T-helper 1 cell (primary cell): ENCODE measurements around the gene CLRN1.

Source experiments
- DNase-seq, 5 donors: peaks; one replicate each; pipeline ENCODE4 v3.0.0-alpha.2; 2012 to 2020

Gene CLRN1

GRCh38 chr3:150917951-150918350, 54.6 kb downstream of the CLRN1 start:
- DNase-seq: no peak

- DNase-seq: no peak
These were observed 59.2 kb downstream of the CLRN1 start for GRCh38 chr3:150913133-150913922.

- DNase-seq: no peak
These were observed 60.0 kb downstream of the CLRN1 start for GRCh38 chr3:150912501-150912900.

GRCh38 chr3:150911771-150912170, 60.8 kb downstream of the CLRN1 start:
- DNase-seq: no peak

GRCh38 chr3:150906461-150906860, 66.1 kb downstream of the CLRN1 start:
- no peak for DNase-seq

- no peak for DNase-seq
These were observed 66.8 kb downstream of the CLRN1 start for GRCh38 chr3:150905746-150906145.

GRCh38 chr3:150905339-150905738, 67.2 kb downstream of the CLRN1 start, which contains the start of gene MINDY4B:
Gene MINDY4B (minus strand): TSS chr3:150905439. CDS start chr3:150905439, 0 bp downstream.
- DNase-seq: no peak

- no peak for DNase-seq
These were observed 69.5 kb downstream of the CLRN1 start for GRCh38 chr3:150902988-150903387.

- DNase-seq: no peak
These were observed 70.7 kb downstream of the CLRN1 start for GRCh38 chr3:150901793-150902192.

- DNase-seq: no peak
These were observed 73.4 kb downstream of the CLRN1 start for GRCh38 chr3:150899141-150899540.

GRCh38 chr3:150898046-150898754, 74.3 kb downstream of the CLRN1 start:
- no peak for DNase-seq

- DNase-seq: no peak
These were observed 74.9 kb downstream of the CLRN1 start for GRCh38 chr3:150897592-150897991.

- no peak for DNase-seq
These were observed 81.7 kb downstream of the CLRN1 start for GRCh38 chr3:150890831-150891230.

- no peak for DNase-seq
These were observed 82.2 kb downstream of the CLRN1 start for GRCh38 chr3:150890295-150890694.

- no peak for DNase-seq
These were observed 83.4 kb downstream of the CLRN1 start for GRCh38 chr3:150889106-150889505.

GRCh38 chr3:150887031-150887430, 85.5 kb downstream of the CLRN1 start:
- DNase-seq: no peak

- DNase-seq: no peak
These were observed 87.0 kb downstream of the CLRN1 start for GRCh38 chr3:150885535-150885934.

- no peak for DNase-seq
These were observed 93.4 kb downstream of the CLRN1 start for GRCh38 chr3:150878996-150879575.

- DNase-seq: no peak
These were observed 94.2 kb downstream of the CLRN1 start for GRCh38 chr3:150878290-150878689.

- DNase-seq: peak in 1 of 5 donors; percentile 10
These were observed 95.2 kb downstream of the CLRN1 start for GRCh38 chr3:150877303-150877702.

- no peak for DNase-seq
These were observed 95.8 kb downstream of the CLRN1 start for GRCh38 chr3:150876611-150877265.
